Skeletal muscle cell (primary cell): ENCODE data around the gene SLC22A4.

Experiments used
- DNase-seq: peaks from one replicate; pipeline ENCODE4 v3.0.0-alpha.2; 2010; ENCODE audit warnings: low read depth
- H3K4me3 ChIP-seq: 2 replicates; pipeline ENCODE4 v1.5.1; 2011; ENCODE audit warnings: low read depth, mild to moderate bottlenecking, control low read depth, low read length, moderate library complexity

The SLC22A4 gene

GRCh38 chr5:132385326-132386105 lies 91.3 kb downstream of the SLC22A4 start:
- DNase-seq, result no peak
- H3K4me3 ChIP-seq, result no peak overlapping the region

- no peak overlapping the region for H3K4me3 ChIP-seq
- DNase-seq, result no peak
Observed at GRCh38 chr5:132386644-132387286, 92.6 kb downstream of the SLC22A4 start.

DNA sequence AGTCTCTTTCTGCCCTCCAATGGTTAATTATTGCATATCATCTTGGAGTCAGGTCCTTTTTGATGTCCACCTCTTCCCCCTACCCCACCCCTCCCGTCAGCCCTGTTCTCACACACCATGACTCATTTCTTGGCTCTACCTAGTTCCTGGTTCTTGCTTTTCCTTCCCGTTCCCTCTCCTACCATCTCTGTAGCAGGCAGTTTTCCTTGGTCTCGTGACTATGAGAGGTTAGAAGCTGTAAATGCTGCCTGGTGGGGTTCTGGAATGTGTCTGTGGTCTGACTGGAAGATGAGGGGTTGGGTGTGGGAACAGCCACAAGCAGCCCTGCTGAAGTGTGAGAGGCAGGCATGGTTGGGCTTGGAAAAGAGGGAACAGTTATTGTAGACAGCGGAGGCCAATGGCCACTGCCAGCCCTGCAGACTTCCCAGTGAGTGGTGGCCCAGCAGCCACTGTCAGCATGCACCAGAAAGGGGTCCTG lies 93.5 kb downstream of the SLC22A4 start:
- H3K4me3 ChIP-seq, result no peak overlapping the region
- peak; percentile 98 for DNase-seq

- no peak overlapping the region for H3K4me3 ChIP-seq
- DNase-seq, result no peak
Observed at GRCh38 chr5:132388244-132389050, 94.3 kb downstream of the SLC22A4 start.

GRCh38 chr5:132389051-132389331 lies 94.8 kb downstream of the SLC22A4 start:
- DNase-seq, result no peak
- H3K4me3 ChIP-seq, result no peak overlapping the region

- H3K4me3 ChIP-seq, result no peak overlapping the region
- DNase-seq, result peak; percentile 97
Observed at GRCh38 chr5:132389585-132390286, 95.5 kb downstream of the SLC22A4 start.

- no peak overlapping the region for H3K4me3 ChIP-seq
- DNase-seq, result no peak
Observed at GRCh38 chr5:132391247-132391646, 97.1 kb downstream of the SLC22A4 start.

DNA sequence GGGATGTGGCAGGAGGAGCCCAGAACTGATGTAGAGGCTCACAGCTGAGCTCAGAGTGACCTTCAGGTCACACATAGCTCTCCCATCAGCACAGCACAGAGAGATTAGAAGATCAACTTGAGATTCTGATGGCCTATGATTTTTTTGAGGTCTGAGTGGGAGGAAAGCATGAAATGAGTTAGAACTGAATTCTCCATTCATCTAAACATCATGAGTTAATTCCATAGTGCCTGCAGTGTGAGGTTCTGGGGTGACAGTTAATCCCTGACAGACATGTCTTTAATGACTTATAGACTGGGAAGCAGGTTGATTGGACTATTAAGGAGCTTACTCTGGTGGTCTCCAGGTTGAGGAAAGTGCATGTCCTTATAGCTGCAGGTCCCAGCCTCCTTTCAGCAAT lies 97.7 kb downstream of the SLC22A4 start:
- H3K4me3 ChIP-seq, result no peak overlapping the region
- no peak for DNase-seq

DNA sequence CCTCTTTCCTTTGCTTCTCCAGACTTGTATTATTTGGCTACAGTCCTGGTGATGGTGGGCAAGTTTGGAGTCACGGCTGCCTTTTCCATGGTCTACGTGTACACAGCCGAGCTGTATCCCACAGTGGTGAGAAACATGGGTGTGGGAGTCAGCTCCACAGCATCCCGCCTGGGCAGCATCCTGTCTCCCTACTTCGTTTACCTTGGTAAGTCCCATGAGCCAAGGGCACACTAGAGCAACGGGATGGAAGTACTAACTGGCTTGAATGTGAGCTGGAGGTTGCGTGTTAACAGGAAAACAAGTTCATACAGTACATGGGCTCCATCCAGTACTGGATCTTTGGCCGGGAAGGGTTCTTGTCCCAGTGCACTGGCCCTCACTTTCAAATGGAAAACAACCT lies 98.2 kb downstream of the SLC22A4 start:
- H3K4me3 ChIP-seq, result no peak overlapping the region
- DNase-seq, result no peak

- DNase-seq, result no peak
- no peak overlapping the region for H3K4me3 ChIP-seq
Observed at GRCh38 chr5:132392978-132393825, 99.0 kb downstream of the SLC22A4 start.
